ENCODE measurements around the gene ELMO1. TPM values are rescaled to one million over a fixed set of nuclear protein-coding genes. Genes with fewer than 3 reads are reported as not detected.

The ELMO1 gene
- total and polyA plus RNA-seq, 2 of the 13 experiments (the other 11 are each of a cell fraction or from before 2014, with no cell fraction given), result 0.11 to 0.17 TPM

GRCh38 chr7:37098762-37099161 is 349.9 kb downstream of the ELMO1 start:
- no peaks in the 10 kb centered on the region for H3K9me3 ChIP-seq (ENCODE audit: low read length)
- in situ Hi-C loops (cut with HindIII; ENCODE audit: extremely low pct_ligation_motif_present, low pct_unique_long_range_greater_than_20kb), result no loop called here

GRCh38 chr7:37097983-37098382 is 350.7 kb downstream of the ELMO1 start:
- H3K4me2 ChIP-seq (ENCODE audit: low read depth, low read length), result no peak overlapping the region
- no peak overlapping the region for H3K27ac ChIP-seq (ENCODE audit: extremely low read length, insufficient read depth, low read length)
- H3K4me1 ChIP-seq (ENCODE audit: insufficient read depth, low read length), result peaks cover 60% of the 10 kb centered on the region
- no peaks in the 10 kb centered on the region for H3K36me3 ChIP-seq (replicated peaks in 1 of 2; ENCODE audit: control insufficient read depth in 1 of 2, insufficient read depth in 2 of 2, low read length in 2 of 2)
- no peaks in the 10 kb centered on the region for H4K20me1 ChIP-seq (ENCODE audit: insufficient read depth, low read length)
- H3K9me3 ChIP-seq (ENCODE audit: low read length), result no peaks in the 10 kb centered on the region
- in situ Hi-C loops (cut with HindIII; ENCODE audit: extremely low pct_ligation_motif_present, low pct_unique_long_range_greater_than_20kb), result no loop called here
- intact Hi-C loops (cut with micrococcal nuclease; ENCODE audit: unreplicated experiment), result no loop called here
- no peaks in the 10 kb centered on the region for H3K27me3 ChIP-seq (ENCODE audit: control insufficient read depth in 1 of 2, insufficient read depth in 2 of 2, low read length in 2 of 2)
- no peak overlapping the region for H3K9ac ChIP-seq (ENCODE audit: insufficient read depth, low read depth, low read length)
- no TSS peak for BruUV-seq (replicated peaks)
- DNase-seq (ENCODE audit: low spot score) (no peak), FAIRE-seq (no peak), ATAC-seq (no peak)
- ChIA-PET CTCF (ENCODE audit: low intra/inter-chr PET ratio, low total read pairs) (no interaction called here), POLR2A (no interaction called here)
- H3K79me2 ChIP-seq (ENCODE audit: insufficient read depth, low read length), result no peaks in the 10 kb centered on the region
- no peak overlapping the region for H2AFZ ChIP-seq (ENCODE audit: low read length)
- 90% methylated on average over 1 of the region's 1 CpG for WGBS (ENCODE audit: low lambda C conversion rate)
- no peak overlapping the region for H3K4me3 ChIP-seq (replicated peaks in 1 of 3; ENCODE audit: insufficient read depth in 1 of 3, low read depth in 2 of 3, low read length in 3 of 3)
- TF ChIP-seq MTERF4 (CRISPR knock-in tag; IDR thresholded peaks at IDR 0.05), result no peak
- no peak for TF ChIP-seq HNRNPLL (IDR thresholded peaks at IDR 0.05; ENCODE audit: low read depth, low read length, poor library complexity, severe bottlenecking)
- TF ChIP-seq RELA (CRISPR knock-in tag; IDR thresholded peaks at IDR 0.05), result no peak
- no peak for TF ChIP-seq TAF15 (IDR thresholded peaks at IDR 0.05; ENCODE audit: low read depth, low read length, poor library complexity, severe bottlenecking)
- TF ChIP-seq ARID5B (CRISPR knock-in tag; IDR thresholded peaks at IDR 0.05), result no peak
- TF ChIP-seq EP300 (IDR thresholded peaks at IDR 0.05; ENCODE audit: low read depth in 2 of 2, low read length in 2 of 2), result no peak
- TF ChIP-seq EP300 (CRISPR knock-in tag; IDR thresholded peaks at IDR 0.05; ENCODE audit: borderline replicate concordance), result no peak
- no peak for TF ChIP-seq TCF7 (IDR thresholded peaks at IDR 0.05; ENCODE audit: low read depth)

More at GRCh38 chr7:37098762-37099161, 349.9 kb downstream of the ELMO1 start:
- Histone ChIP-seq H3K9ac (ENCODE audit: insufficient read depth, low read depth, low read length) (no peak overlapping the region), H3K4me1 (ENCODE audit: insufficient read depth, low read length) (peaks cover 54% of the 10 kb centered on the region), H2AFZ (ENCODE audit: low read length) (no peak overlapping the region), H3K4me2 (ENCODE audit: low read depth, low read length) (no peak overlapping the region), H3K36me3 (replicated peaks in 1 of 2; ENCODE audit: control insufficient read depth in 1 of 2, insufficient read depth in 2 of 2, low read length in 2 of 2) (no peaks in the 10 kb centered on the region), H3K27ac (ENCODE audit: extremely low read length, insufficient read depth, low read length) (no peak overlapping the region), H4K20me1 (ENCODE audit: insufficient read depth, low read length) (no peaks in the 10 kb centered on the region), H3K79me2 (ENCODE audit: insufficient read depth, low read length) (no peaks in the 10 kb centered on the region), H3K27me3 (ENCODE audit: control insufficient read depth in 1 of 2, insufficient read depth in 2 of 2, low read length in 2 of 2) (no peaks in the 10 kb centered on the region), H3K4me3 (replicated peaks in 1 of 3; ENCODE audit: insufficient read depth in 1 of 3, low read depth in 2 of 3, low read length in 3 of 3) (no peak overlapping the region)
- intact Hi-C loops (cut with micrococcal nuclease; ENCODE audit: unreplicated experiment), result no loop called here
- DNase-seq (ENCODE audit: low spot score), result no peak
- ATAC-seq, result no peak
- POLR2A ChIA-PET, result no interaction called here
- no TSS peak for BruUV-seq (replicated peaks)
- TF ChIP-seq ZNF513 (CRISPR knock-in tag; conservative IDR thresholded peaks at IDR 0.05) (no peak), ZNF329 (CRISPR knock-in tag; IDR thresholded peaks at IDR 0.05; ENCODE audit: low read depth) (no peak), ELF3 (CRISPR knock-in tag; IDR thresholded peaks at IDR 0.05) (no peak), KAT8 (CRISPR knock-in tag; IDR thresholded peaks at IDR 0.05) (no peak), KAT2B (IDR thresholded peaks at IDR 0.05; ENCODE audit: borderline replicate concordance, low read depth, low read length) (no peak)
- WGBS (ENCODE audit: low lambda C conversion rate), result 60% methylated on average over 2 of the region's 2 CpGs
- no peak for FAIRE-seq
- CTCF ChIA-PET (ENCODE audit: low intra/inter-chr PET ratio, low total read pairs), result no interaction called here

All from HepG2 (cell line).